HK-2 (cell line): ENCODE measurements around the gene PPARA.
A peak's percentile ranks its signal among the peaks of the same experiment; 100 is the strongest.
"Not testable (repeated sequence)": the region's sequence is repeated elsewhere in the genome, so short reads cannot be mapped to it uniquely, and the experiment has no call there.

Experiments used
- DNase-seq: peaks from one replicate; pipeline ENCODE4 v3.0.0-alpha.2; 2018; ENCODE audit not compliant: unreplicated experiment

Gene PPARA

GRCh38 chr22:46172522-46173110 is 22.3 kb downstream of the PPARA start:
- DNase-seq: no peak

GRCh38 chr22:46173152-46173551 is 22.8 kb downstream of the PPARA start:
- DNase-seq: no peak

DNA sequence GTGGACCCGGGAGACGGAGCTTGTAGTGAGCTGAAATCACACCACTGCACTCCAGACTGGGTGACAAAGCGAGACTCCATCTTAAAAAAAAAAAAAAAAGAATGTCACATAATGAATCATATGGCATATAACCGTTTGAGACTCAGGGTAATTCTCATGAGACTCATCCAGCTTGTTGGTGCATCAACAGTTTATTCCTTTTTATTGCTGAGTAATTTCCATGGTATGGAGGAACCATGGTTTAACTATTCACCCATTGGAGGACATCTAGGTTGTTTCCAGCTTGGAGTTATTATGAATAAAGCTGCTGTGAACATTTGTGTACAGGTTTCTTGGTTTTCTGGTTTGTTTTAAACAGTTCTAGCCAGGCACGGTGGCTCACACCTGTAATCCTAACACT is 25.3 kb downstream of the PPARA start:
- no peak for DNase-seq

DNA sequence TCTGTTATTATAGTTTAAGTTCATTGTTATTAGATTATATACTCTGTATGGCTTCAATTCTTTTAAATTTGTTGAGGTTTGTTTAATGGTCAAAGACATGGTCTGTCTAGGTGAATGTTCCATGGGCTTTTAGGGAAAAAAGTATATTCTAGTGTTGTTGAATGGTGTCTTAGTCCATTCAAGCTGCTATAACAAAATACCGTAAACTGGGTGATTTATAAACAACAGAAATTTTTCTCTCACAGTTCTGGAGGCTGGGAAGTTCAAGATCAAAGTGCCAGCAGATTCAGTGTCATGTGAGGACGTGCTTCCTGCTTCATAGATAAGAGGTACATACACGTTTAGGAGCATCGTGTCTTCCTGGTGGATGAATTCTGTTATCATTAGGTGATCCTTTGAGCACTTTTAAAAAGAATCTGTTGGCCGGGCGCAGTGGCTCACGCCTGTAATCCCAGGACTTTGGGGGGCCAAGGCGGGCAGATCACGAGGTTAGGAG is 26.2 kb downstream of the PPARA start:
- DNase-seq: no peak

DNA sequence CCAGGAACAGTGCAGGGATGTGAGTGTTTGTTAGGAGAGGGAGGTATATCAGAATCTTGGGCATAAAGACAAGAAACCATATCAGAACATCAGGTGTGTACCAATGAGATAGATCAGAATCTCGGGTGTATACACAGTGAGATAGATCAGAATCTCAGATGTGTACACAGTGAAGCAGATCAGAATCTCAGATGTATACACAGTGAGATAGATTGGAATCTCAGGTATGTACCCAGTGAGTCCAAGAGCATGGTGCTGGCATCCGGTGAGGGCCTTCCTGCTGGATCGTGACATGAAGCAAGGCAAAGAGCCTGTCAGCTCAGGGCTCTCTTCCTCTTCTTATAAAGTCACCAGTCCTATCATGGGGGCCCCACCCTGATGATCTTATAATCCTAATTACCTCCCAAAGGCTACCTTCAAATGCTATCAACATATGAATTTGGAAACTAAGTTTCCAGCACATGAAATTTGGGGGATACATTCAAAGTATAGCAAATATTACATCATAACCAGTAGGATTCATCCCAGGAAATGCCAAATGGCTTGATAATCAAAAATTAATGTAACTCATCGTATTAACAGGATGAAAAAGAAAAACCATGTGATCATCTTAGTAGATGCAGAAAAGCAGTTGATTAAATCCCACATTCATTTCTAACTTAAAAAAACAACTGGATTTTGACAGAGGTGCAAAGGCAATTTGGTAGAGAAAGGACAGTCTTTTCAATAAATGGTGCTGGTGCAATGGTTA is 28.6 kb downstream of the PPARA start:
- DNase-seq: no peak

GRCh38 chr22:46179748-46180147 is 29.4 kb downstream of the PPARA start:
- DNase-seq: no peak

DNA sequence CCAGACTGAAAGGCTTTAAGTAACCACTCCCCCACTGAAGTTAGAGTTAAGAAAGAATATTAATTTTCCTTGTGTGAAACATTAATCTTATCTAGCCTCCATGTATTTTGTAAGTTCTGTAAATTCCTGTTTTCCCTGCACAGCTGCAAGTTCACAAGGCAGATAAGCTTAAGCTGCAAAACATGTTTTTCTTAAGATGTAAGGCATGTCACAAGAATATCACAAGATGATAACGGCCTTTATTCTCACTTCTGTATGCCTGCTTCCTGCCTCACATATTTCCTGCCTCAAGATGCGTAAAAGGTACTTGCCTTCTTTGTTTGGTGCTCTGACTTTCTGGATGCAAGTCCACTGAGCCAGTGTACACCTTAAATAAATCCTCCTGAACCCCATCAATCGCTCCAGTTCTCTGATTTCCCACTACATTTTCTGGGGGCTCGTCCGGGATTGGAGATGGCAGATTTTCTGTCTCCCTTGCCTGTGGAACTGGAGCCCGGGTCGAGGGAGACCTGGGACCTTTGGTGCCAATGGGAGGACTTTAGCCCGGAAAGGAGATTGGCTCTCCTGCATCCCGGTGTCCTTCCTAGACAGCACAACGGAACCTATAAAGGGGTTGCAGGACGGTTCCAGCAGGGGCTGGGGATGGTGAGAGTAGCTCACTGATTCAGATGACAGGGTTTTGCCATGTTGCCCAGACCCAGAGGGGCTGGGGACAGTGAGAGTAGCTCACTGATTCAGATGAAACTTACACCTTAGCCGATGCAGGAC is 30.2 kb downstream of the PPARA start:
- DNase-seq: no peak

DNA sequence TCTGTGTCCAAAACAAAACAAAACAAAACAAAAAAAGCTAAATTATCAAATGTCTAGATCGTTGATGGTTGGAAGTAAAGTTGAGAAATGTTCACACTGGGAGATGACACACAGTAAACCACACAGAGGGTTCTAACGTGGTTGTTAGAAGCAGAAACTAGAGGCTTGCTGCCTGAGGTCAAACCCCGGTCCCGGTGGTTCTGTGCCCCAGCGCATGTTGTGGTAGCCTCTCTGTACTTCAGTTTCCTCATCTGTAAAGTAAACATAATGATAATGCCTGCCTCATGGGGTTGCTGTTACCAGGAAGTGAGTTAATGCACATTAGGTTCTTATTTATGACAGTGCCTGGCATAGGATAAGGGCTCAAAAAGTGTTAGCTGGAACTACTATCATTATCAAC is 33.4 kb downstream of the PPARA start:
- no peak for DNase-seq

DNA sequence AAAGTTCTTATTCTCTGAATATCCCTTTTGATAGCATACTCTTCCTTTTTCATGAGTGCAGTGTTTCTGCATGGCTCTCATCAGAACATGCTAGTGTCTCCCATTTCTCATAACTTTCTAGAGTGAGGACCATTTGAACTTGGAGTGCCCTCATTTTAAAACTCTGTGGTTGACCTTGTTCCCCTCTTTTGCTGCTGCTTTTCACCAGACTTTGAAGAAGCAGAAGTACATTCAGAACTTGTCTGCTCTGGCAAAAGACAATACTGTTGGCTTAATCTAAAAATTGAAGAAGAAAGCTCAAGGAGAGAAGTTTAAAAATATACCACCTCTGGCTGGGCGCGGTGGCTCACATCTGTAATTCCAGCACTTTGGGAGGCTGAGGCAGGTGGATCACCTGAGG is 35.0 kb downstream of the PPARA start:
- no peak for DNase-seq

DNA sequence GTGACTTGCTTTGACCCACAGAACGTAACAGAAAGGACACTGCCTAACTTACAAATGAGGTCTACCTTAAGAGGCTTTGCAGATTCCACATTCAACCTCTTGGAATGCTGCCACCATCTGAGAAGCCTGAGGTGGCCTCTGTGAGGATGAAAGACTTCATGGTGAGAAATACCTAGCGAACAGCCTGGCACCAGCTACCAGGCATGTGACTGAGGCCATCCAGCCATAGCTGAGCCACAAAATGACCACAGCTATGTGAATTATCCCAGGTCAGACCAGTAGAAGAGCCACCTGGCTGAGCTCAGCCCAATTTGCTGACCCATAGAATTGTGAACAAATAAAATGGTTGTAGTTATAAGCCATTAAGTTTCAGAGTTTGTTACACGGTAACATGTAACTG is 37.5 kb downstream of the PPARA start:
- peak; percentile 72 for DNase-seq

- no peak for DNase-seq
Measured at GRCh38 chr22:46192210-46192993, 42.1 kb downstream of the PPARA start.

DNA sequence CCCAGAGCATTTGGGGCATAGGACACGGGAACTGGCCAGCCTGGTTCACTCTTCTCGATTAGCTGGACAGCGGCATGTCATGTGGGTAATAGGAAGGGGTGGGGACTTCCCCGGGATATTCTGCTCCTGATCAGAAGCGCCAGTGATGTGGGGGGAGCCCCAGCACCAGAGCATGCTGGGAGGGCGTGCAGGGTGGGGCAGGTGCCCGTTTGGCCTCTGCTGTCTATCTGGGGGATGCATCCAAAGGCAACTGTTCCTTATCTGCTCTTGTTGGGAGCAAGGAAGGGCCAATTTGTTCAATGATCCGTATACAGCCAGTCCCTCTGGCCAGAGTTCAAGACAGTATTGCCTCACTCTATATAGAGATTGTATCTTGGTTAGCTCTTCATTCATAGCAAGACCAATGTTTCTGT is 43.6 kb downstream of the PPARA start:
- DNase-seq: no peak

DNA sequence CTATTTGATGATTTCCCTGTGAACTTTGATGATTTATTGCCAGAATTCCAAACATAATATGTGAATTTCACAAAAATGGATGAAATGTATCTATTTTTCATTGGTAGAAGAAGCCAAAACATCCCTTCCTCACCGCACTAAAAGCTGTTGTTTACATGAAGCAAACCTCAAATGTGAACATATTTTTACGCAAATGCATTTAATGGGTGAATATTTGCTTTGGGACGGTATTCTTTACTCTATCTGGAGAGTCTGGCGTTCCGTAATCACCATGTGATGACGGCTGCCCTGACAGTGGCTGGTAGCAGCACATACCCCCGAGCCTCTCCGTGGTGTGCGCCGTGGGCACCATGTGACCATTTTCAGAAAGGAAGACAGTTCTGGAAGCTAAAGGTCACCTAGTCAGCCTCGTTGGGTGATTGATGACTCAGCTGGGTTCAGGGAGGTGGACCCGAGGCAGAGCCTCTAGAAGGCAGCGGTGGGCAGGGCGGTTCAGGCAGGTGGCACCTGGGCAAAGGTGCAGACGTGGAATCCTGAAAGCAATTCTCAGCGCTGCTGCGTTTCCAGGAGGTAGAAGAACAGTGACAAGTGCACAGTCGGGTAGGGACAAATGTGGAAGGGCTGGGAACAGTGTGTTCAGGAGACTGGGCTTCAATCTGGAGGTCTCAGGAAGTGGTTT is 45.3 kb downstream of the PPARA start:
- DNase-seq: no peak

GRCh38 chr22:46196278-46196677 is 46.0 kb downstream of the PPARA start:
- DNase-seq: no peak

DNA sequence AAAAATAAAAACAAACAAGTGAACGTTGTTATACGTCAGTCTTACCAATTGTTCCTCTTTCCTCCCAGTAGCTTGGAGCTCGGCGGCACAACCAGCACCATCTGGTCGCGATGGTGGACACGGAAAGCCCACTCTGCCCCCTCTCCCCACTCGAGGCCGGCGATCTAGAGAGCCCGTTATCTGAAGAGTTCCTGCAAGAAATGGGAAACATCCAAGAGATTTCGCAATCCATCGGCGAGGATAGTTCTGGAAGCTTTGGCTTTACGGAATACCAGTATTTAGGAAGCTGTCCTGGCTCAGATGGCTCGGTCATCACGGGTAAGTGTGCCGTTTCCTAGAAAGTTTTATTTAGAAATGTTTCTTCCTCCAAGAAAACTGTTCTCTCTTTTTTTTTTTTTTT is 47.9 kb downstream of the PPARA start:
- no peak for DNase-seq

DNA sequence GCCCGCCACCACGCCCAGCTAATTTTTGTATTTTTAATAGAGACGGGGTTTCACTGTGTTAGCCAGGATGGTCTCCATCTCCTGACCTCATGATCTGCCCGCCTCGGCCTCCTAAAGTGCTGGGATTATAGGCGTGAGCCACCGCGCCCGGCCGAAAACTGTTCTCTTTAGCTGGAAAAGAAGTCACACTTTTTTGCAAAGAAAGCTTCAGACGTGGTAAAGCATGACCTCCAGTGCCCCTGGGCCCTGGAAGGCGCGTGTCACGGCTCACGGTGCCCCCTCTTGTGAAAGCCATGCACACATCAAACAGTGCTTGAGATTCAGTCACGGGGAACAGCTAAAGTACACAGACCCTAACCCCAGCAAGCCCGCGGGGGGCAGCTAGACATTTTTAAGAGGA is 48.5 kb downstream of the PPARA start:
- DNase-seq: not testable (repeated sequence)

DNA sequence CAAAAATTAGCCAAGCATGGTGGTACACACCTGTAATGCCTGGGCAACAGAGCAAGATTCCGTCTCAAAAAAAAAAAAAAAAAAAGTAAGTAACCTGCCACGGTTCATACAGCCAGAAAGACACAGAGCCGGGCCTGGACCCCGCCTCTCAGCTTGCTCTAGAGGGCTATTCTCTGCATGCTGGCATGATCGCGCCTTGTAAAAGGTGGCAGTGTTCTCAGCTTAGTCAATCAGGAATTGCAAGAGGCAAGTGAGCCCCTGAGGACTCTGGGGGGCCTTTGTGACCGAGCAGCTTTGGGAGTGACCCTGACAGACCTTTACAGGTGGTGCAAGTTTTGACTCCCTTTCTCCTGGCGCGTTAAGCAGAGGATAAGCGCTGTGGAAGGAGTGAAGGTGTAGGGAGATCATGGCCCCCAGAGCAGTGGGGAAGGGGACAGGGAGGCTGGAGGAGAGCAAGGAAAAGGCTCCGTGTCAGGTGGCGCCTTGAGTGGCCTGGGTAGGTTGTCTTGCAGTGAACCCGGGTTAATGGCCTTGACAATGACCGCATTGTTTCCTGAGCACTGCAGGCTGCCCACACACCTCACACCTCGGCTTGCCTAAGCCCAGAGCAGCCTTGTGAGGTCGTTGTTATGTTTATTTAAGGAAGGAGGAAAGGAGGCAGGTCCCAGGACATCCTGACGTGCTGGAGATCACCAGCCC is 50.9 kb downstream of the PPARA start:
- no peak for DNase-seq

GRCh38 chr22:46202897-46203600 is 52.7 kb downstream of the PPARA start:
- DNase-seq: no peak

DNA sequence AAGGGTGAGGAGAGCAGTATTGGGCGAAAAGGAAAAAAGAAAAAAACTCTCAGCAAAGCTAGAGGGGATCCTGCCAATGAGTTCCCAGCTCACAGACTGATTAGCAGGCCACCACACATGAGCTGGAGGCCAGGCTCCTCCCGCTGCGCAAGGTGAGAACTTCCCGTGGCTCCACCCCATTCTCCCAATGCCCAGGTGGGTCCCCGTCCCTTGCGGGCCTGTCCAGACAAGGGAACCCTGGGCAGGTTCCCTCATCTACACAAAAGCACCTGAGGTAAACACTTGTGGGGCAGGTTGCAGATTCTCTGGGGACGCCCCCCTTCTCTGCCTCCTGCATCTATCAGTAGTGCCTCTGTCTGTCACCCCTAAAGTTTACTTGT is 53.3 kb downstream of the PPARA start:
- DNase-seq: no peak

GRCh38 chr22:46209262-46209661 is 58.9 kb downstream of the PPARA start:
- no peak for DNase-seq
